Lung (tissue), 12 donors: ENCODE data around the gene ZNF516. TPM values are rescaled to one million over a fixed set of nuclear protein-coding genes. Genes with fewer than 3 reads are reported as not detected.
A peak's percentile ranks its signal among the peaks of the same experiment; 100 is the strongest.

ENCODE experiments used
- ATAC-seq: fragments of 200-7000 bp; cut with Tn5 transposase; one replicate; pipeline ENCODE4 v1.9.1; 2020; ENCODE audit warnings: moderate number of reproducible peaks; ENCODE audit not compliant: insufficient read depth, low FRiP score
- DNase-seq, 3 donors: peaks; one replicate each; pipeline ENCODE4 v3.0.0-alpha.2; 2013 to 2017
- H3K27ac ChIP-seq, 2 donors: one replicate each; pipeline ENCODE4 v1.5.1; 2013; ENCODE audit warnings: mild to moderate bottlenecking in 2 of 2, moderate library complexity in 2 of 2, control low read depth in 1 of 2, inconsistent platforms in 1 of 2, low read depth in 1 of 2, low read length in 1 of 2
- H3K27me3 ChIP-seq, 3 donors: one replicate each; pipeline ENCODE4 v1.5.1; 2013; ENCODE audit warnings: low read length in 2 of 3; ENCODE audit not compliant: control insufficient read depth in 3 of 3, insufficient read depth in 3 of 3
- H3K36me3 ChIP-seq, 4 donors: one replicate each; pipeline ENCODE4 v1.5.1; 2013; ENCODE audit warnings: low read length in 4 of 4, mild to moderate bottlenecking in 1 of 4, moderate library complexity in 1 of 4; ENCODE audit not compliant: control insufficient read depth in 4 of 4, insufficient read depth in 4 of 4
- H3K4me1 ChIP-seq, 5 donors: one replicate each; pipeline ENCODE4 v1.5.1; 2013; ENCODE audit warnings: low read length in 5 of 5, mild to moderate bottlenecking in 2 of 5, moderate library complexity in 1 of 5; ENCODE audit not compliant: control insufficient read depth in 5 of 5, insufficient read depth in 5 of 5
- H3K4me3 ChIP-seq: one replicate; pipeline ENCODE4 v1.5.1; 2013; ENCODE audit warnings: mild to moderate bottlenecking, control low read depth, moderate library complexity
- H3K9ac ChIP-seq, 2 donors: one replicate each; pipeline ENCODE4 v1.5.1; 2013; ENCODE audit warnings: low read length in 2 of 2, control low read depth in 1 of 2; ENCODE audit not compliant: insufficient read depth in 1 of 2
- H3K9me3 ChIP-seq, 4 donors: one replicate each; pipeline ENCODE4 v1.5.1; 2013; ENCODE audit warnings: low read length in 3 of 4, mild to moderate bottlenecking in 1 of 4, moderate library complexity in 1 of 4; ENCODE audit not compliant: control insufficient read depth in 4 of 4, insufficient read depth in 3 of 4
- WGBS, 2 donors: extraction: QIAGEN DNeasy Blood & Tissue Kit; methylation state at CpG; one replicate each; pipeline ENCODE4 v1.1.7; 2013; 5-methylcytosine and 5-hydroxymethylcytosine counted together
- polyA plus RNA-seq, 2 donors: library from polyadenylated mRNA; stranded (reverse); fragments of 200-250 nt; gene quantifications; one replicate each; pipeline ENCODE4 v1.2.1, GENCODE V29; 2013
- total RNA-seq, 2 donors: library from RNA; depleted of rRNA in 1 of 2; stranded (reverse); fragments of >200 nt in 1 of 2; gene quantifications; one replicate each; pipeline ENCODE4 v1.2.1, GENCODE V29; 2014 to 2021
- TF ChIP-seq, protein P1 (sequence below): IDR thresholded peaks from 2 replicates; pipeline ENCODE4 v1.5.1; 2012; ENCODE audit warnings: mild to moderate bottlenecking; ENCODE audit errors: control extremely low read depth, extremely low read depth
- donor health status: control.
- donor health status: control.
- donor health status: Bipolar disorder and iron deficiency.
- donor health status: healthy.
- donor health status: DM: yes; HTN: yes; CAD: no.

The ZNF516 gene
- total and polyA plus RNA-seq, 4 donors = 7.7 to 45.4 (median 26.4) TPM

DNA sequence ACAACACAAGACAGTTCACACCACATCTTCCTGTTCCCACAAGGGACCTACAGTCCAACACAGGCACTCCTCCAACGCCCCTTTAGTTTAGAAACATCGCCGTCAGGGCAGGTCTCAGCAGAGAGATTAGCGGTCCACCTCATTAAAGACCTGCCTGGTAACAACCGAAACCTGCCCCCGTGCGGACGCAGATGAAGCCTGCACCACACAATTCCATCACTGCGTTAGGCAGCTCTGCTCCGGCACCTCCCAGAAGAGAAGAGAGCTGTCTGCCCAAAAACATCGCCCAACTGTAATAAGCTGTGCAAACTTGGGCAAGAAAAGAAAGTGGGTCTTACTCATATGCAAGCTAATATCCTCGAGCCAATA is 32.7 kb downstream of the ZNF516 start:
- Histone ChIP-seq H3K36me3 (peaks cover 0 to 17% (median 7%) of the 10 kb centered on the region in 4 donors), H3K4me3 (no peak overlapping the region), H3K9me3 (no peaks in the 10 kb centered on the region), H3K27ac (no peak overlapping the region), H3K27me3 (no peaks in the 10 kb centered on the region), H3K4me1 (peaks cover 0 to 24% (median 11%) of the 10 kb centered on the region in 5 donors), H3K9ac (no peak overlapping the region)
- no peak for ATAC-seq
- TF ChIP-seq, protein P1, sequence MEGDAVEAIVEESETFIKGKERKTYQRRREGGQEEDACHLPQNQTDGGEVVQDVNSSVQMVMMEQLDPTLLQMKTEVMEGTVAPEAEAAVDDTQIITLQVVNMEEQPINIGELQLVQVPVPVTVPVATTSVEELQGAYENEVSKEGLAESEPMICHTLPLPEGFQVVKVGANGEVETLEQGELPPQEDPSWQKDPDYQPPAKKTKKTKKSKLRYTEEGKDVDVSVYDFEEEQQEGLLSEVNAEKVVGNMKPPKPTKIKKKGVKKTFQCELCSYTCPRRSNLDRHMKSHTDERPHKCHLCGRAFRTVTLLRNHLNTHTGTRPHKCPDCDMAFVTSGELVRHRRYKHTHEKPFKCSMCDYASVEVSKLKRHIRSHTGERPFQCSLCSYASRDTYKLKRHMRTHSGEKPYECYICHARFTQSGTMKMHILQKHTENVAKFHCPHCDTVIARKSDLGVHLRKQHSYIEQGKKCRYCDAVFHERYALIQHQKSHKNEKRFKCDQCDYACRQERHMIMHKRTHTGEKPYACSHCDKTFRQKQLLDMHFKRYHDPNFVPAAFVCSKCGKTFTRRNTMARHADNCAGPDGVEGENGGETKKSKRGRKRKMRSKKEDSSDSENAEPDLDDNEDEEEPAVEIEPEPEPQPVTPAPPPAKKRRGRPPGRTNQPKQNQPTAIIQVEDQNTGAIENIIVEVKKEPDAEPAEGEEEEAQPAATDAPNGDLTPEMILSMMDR = no peak
- WGBS, 2 donors = 89 to 96% methylated on average over 12 of the region's 12 CpGs
- DNase-seq = no peak

DNA sequence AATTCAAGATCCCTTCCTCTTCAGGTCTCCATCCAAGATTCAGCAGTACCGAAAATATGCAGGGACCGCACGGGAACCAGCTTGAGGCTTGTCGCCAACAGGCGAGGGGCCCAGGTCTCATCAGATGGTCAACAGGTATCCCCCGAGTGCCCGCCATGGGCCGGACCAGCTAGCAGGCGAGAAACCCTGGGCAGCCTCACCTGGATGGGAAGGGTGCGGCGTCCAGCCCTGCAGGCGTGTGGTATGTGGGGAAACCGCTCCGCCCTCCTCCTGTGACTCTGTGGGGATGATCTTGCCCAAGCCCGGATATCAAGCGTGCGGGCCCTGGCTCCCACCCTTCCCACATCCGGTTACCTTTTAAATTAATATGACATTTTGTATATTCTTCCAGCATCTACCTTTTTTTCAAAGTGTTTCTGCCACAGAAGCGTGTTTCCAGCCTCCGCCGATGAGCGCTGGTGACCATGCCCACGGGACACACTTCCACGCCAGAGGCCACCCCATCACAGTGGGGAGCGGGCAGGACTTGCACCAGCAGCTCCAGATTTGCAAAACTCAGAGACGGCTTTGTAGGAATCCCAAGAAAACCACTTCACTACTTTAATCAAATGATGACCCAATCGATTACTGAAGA is 33.2 kb downstream of the ZNF516 start:
- no peaks in the 10 kb centered on the region for H3K9me3 ChIP-seq
- peaks cover 0 to 17% (median 7%) of the 10 kb centered on the region in 4 donors for H3K36me3 ChIP-seq
- no peaks in the 10 kb centered on the region for H3K27me3 ChIP-seq
- H3K4me3 ChIP-seq = no peak overlapping the region
- WGBS, 2 donors = 91 to 95% methylated on average over 27 of the region's 27 CpGs
- peaks cover 0 to 23% (median 10%) of the 10 kb centered on the region in 5 donors for H3K4me1 ChIP-seq
- TF ChIP-seq, protein P1 = no peak
- peak in 1 of 3 donors; percentile 2 for DNase-seq
- no peak for ATAC-seq
- H3K9ac ChIP-seq = no peak overlapping the region
- no peak overlapping the region for H3K27ac ChIP-seq

- Histone ChIP-seq H3K36me3 (peaks cover 0 to 17% (median 7%) of the 10 kb centered on the region in 4 donors), H3K4me3 (no peak overlapping the region), H3K9me3 (no peaks in the 10 kb centered on the region), H3K9ac (no peak overlapping the region), H3K27ac (no peak overlapping the region), H3K4me1 (peaks cover 0 to 23% (median 6%) of the 10 kb centered on the region in 5 donors), H3K27me3 (no peaks in the 10 kb centered on the region)
- WGBS, 2 donors = 81 to 94% methylated on average over 8 of the region's 8 CpGs
- ATAC-seq = no peak
- peak in 1 of 3 donors; percentile 4 for DNase-seq
- TF ChIP-seq, protein P1 = no peak
These were observed 33.9 kb downstream of the ZNF516 start for GRCh38 chr18:76461148-76461547.

DNA sequence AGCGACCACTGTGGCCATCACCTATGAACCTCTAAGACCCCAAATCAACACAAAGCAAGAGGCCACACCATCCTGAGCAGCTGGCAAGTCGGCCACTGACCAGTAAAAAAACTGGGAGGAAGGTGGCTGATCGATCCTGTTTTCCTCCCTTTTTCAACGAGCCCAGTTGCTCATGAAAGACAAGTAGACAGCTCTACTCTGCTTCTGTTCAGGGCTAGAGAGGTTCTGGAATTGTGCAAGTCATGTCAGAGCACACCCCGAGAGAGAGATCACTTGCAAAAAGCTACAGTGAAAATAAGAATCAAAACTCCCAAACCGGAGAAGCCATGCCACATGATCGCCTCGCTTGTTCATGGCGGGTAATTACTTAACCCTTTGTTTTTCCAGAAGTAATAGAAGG is 34.6 kb downstream of the ZNF516 start:
- Histone ChIP-seq H3K9ac (no peak overlapping the region), H3K27ac (peak overlapping the region in 1 of 2 donors; percentile 55), H3K27me3 (no peaks in the 10 kb centered on the region), H3K4me1 (peaks cover 0 to 27% (median 9%) of the 10 kb centered on the region in 5 donors), H3K36me3 (peaks cover 0 to 17% (median 7%) of the 10 kb centered on the region in 4 donors), H3K4me3 (no peak overlapping the region), H3K9me3 (no peaks in the 10 kb centered on the region)
- 53 to 65% methylated on average over 9 of the region's 9 CpGs for WGBS, 2 donors
- TF ChIP-seq, protein P1 = no peak
- DNase-seq = peak in 1 of 3 donors; percentile 7
- ATAC-seq = no peak
